ENCODE measurements around the gene PTPN23. TPM values are rescaled to one million over a fixed set of nuclear protein-coding genes. Genes with fewer than 3 reads are reported as not detected.

Gene PTPN23
- total and polyA plus RNA-seq, 9 of the 15 experiments (the other 6 are each of a cell fraction or from before 2014, with no cell fraction given), result 0.41 to 58.7 (median 7.2) TPM

DNA sequence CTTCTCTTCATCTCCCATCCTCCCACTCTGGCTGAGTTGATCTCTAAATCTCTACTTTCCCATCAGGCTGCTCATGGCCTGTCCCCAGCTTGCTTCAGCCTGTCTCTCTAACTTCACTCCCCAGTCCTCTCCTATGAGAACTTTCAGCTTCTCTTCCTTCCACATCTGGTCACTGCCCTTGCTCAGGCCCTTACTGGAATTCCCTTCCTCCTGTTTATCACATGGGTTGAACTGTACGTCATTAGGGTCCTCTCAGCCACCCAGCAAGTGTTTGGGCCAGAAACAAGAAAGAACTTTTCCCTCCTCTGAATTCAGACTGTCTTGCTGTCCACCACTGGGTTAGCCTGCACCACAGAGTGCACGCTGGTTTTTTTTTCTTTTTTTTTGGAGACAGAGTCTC lies 5.0 kb downstream of the PTPN23 start:
- no peak overlapping the region for H3K4me2 ChIP-seq (ENCODE audit: insufficient read depth, low read length)
- H3K9me1 ChIP-seq (ENCODE audit: control insufficient read depth, insufficient read depth, low read length), result no peaks in the 10 kb centered on the region
- TF ChIP-seq ZNF212 (CRISPR knock-in tag; IDR thresholded peaks at IDR 0.05), result no peak
- no peak for TF ChIP-seq FOXA3 (CRISPR knock-in tag; conservative IDR thresholded peaks at IDR 0.05 in 1 of 2, IDR thresholded peaks at IDR 0.05 in 1 of 2)
- TF ChIP-seq HNRNPH1 (optimal IDR thresholded peaks at IDR 0.05; ENCODE audit: low read depth, low read length), result no peak
- TF ChIP-seq ZNF780A (CRISPR knock-in tag; IDR thresholded peaks at IDR 0.05), result no peak
- TF ChIP-seq FOS (IDR thresholded peaks at IDR 0.05; ENCODE audit: extremely low read depth, insufficient read length), result no peak
- no peak for TF ChIP-seq SMAD1 (IDR thresholded peaks at IDR 0.05; ENCODE audit: low read depth, low read length, partially characterized antibody)
- TF ChIP-seq, protein P1, sequence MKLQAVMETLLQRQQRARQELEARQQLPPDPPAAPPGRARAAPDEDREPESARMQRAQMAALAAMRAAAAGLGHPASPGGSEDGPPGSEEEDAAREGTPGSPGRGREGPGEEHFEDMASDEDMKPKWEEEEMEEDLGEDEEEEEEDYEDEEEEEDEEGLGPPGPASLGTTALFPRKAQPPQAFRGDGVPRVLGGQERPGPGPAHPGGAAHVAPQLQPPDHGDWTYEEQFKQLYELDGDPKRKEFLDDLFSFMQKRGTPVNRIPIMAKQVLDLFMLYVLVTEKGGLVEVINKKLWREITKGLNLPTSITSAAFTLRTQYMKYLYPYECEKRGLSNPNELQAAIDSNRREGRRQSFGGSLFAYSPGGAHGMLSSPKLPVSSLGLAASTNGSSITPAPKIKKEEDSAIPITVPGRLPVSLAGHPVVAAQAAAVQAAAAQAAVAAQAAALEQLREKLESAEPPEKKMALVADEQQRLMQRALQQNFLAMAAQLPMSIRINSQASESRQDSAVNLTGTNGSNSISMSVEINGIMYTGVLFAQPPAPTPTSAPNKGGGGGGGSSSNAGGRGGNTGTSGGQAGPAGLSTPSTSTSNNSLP (IDR thresholded peaks at IDR 0.05; ENCODE audit: borderline replicate concordance, low read depth, low read length), result no peak
- TF ChIP-seq ZNF57 (CRISPR knock-in tag; IDR thresholded peaks at IDR 0.05), result no peak
- H4K20me1 ChIP-seq (replicated peaks; ENCODE audit: control insufficient read depth, insufficient read depth, low read length), result peaks cover 28% of the 10 kb centered on the region
- peak overlapping the region in 1 of 2 experiments; percentile 23; a peak in 1 of 4 replicates for H3K9ac ChIP-seq (ENCODE audit: insufficient read depth in 1 of 2, low read depth in 2 of 2, low read length in 2 of 2)
- DNase-seq (ENCODE audit: extremely low read depth in 1 of 4, low spot score in 3 of 4) (no peak), FAIRE-seq (no peak), ATAC-seq (no peak)
- POLR2A ChIA-PET, result interaction anchor here (0.7 kb wide), 1 partner anchor 786 kb away, joined by 3 read pairs; no protein-coding TSS in a partner anchor
- peaks cover 9 to 15% of the 10 kb centered on the region in 2 experiments; a peak in 4 of 5 replicates for H3K4me1 ChIP-seq (replicated peaks in 1 of 2; ENCODE audit: control insufficient read depth in 2 of 2, insufficient read depth in 2 of 2, low read length in 2 of 2)
- no peak overlapping the region for H2AFZ ChIP-seq (ENCODE audit: low read depth, low read length)
- no peak overlapping the region for H3K4me3 ChIP-seq
- no peak overlapping the region for H3K27ac ChIP-seq (ENCODE audit: extremely low read depth, low read depth, low read length)
- no TSS peak for BruUV-seq (replicated peaks)
- H3K36me3 ChIP-seq (ENCODE audit: control insufficient read depth, insufficient read depth, low read length), result peaks cover 46% of the 10 kb centered on the region
- in situ Hi-C loops (cut with MboI), result no loop called here
- H3K9me3 ChIP-seq (replicated peaks; ENCODE audit: control insufficient read depth, insufficient read depth, low read depth, low read length), result no peaks in the 10 kb centered on the region
- intact Hi-C loops (cut with micrococcal nuclease), result no loop called here
- WGBS (ENCODE audit: insufficient coverage, low coverage, missing lambda C conversion rate), result 82% methylated on average over 2 of the region's 2 CpGs
- CTCF ChIA-PET (ENCODE audit: low intra/inter-chr PET ratio), result no interaction called here
- no peaks in the 10 kb centered on the region for H3K27me3 ChIP-seq (ENCODE audit: control insufficient read depth in 2 of 2, insufficient read depth in 2 of 2, low read length in 2 of 2)
- H3K79me2 ChIP-seq (ENCODE audit: control insufficient read depth, insufficient read depth, low read length), result peaks cover 82% of the 10 kb centered on the region
